AG04449 (cell line): Measurements from ENCODE around the gene GFER.

Experiments used
- CTCF ChIA-PET: fragments of 350-600 bp; formaldehyde crosslinking; extraction: SDS; loops from one replicate; lab custom pipeline; 2021; ENCODE audit warnings: antibody characterized with exemption; lab: Yijun Ruan, JAX
- POLR2A ChIA-PET: fragments of 400-600, 350-600 bp; formaldehyde crosslinking; extraction: SDS; loops from one replicate; lab custom pipeline; 2020; ENCODE audit warnings: antibody characterized with exemption, inconsistent platforms; lab: Yijun Ruan, JAX
- DNase-seq: peaks from one replicate; pipeline ENCODE4 v3.0.0-alpha.2; 2010; ENCODE audit warnings: low read depth, low spot score
- H3K4me3 ChIP-seq: 2 replicates; pipeline ENCODE4 v1.5.1; 2011; ENCODE audit warnings: low read depth, mild to moderate bottlenecking, control low read depth, low read length
- CTCF ChIP-seq: IDR thresholded peaks from one replicate; pipeline ENCODE4 v1.5.1; 2011; ENCODE audit warnings: mild to moderate bottlenecking, moderate library complexity, low read length, control low read depth, inconsistent platforms; ENCODE audit not compliant: insufficient read depth; ENCODE audit errors: missing control alignments

GFER gene

GRCh38 chr16:1991588-1991947 is 7.6 kb downstream of the GFER start:
- no peak for TF ChIP-seq CTCF
- peak overlapping the region; percentile 50 for H3K4me3 ChIP-seq
- DNase-seq: no peak
- ChIA-PET POLR2A (interaction anchor here (0.8 to 2.3 kb wide), 2 partner anchors 27 to 164 kb away, joined by 3 to 8 read pairs; partner anchors contain the start of genes RPS2 and TRAF7), CTCF (interaction anchor here (0.5 to 16.4 kb wide), 2 partner anchors 11 to 148 kb away, joined by 3 to 163 read pairs; no protein-coding TSS in a partner anchor)

GRCh38 chr16:1991948-1992703 is 8.1 kb downstream of the GFER start:
- CTCF ChIA-PET: interaction anchor here (16.4 kb wide), 1 partner anchor 11 kb away, joined by 163 read pairs; no protein-coding TSS in a partner anchor
- DNase-seq: no peak
- TF ChIP-seq CTCF: no peak
- POLR2A ChIA-PET: interaction anchor here (0.8 to 2.3 kb wide), 2 partner anchors 27 to 163 kb away, joined by 3 to 8 read pairs; partner anchors contain the start of genes RPS2 and TRAF7
- H3K4me3 ChIP-seq: peak overlapping the region; percentile 50

- H3K4me3 ChIP-seq: peak overlapping the region; percentile 47
- ChIA-PET CTCF (interaction anchor here (1.5 to 16.4 kb wide), 5 partner anchors 8 to 148 kb away, joined by 3 to 163 read pairs (median 6); partner anchors contain the start of gene GFER), POLR2A (no interaction called here)
- no peak for DNase-seq
- TF ChIP-seq CTCF: no peak
Measured at GRCh38 chr16:1992704-1993317, 8.8 kb downstream of the GFER start.

GRCh38 chr16:1993731-1994131 is 9.7 kb downstream of the GFER start:
- POLR2A ChIA-PET: interaction anchor here (0.7 to 1.0 kb wide), 2 partner anchors 8 to 29 kb away, joined by 3 to 5 read pairs; partner anchors contain the start of gene RPS2
- no peak for DNase-seq
- CTCF ChIA-PET: interaction anchor here (0.9 to 16.4 kb wide), 7 partner anchors 9 to 147 kb away, joined by 3 to 163 read pairs (median 5); partner anchors contain the start of gene GFER
- TF ChIP-seq CTCF: no peak
- no peak overlapping the region for H3K4me3 ChIP-seq

- no peak for TF ChIP-seq CTCF
- no peak for DNase-seq
- POLR2A ChIA-PET: interaction anchor here (1.6 kb wide), 1 partner anchor 158 kb away, joined by 3 read pairs; the partner anchor contains the start of gene TRAF7
- CTCF ChIA-PET: interaction anchor here (1.1 to 4.6 kb wide), 3 partner anchors 10 to 143 kb away, joined by 3 to 19 read pairs (median 7); no protein-coding TSS in a partner anchor
- H3K4me3 ChIP-seq: no peak overlapping the region
Measured at GRCh38 chr16:1997494-1998359, 13.7 kb downstream of the GFER start.
